ENCODE measurements around the gene KISS1. TPM values are rescaled to one million over a fixed set of nuclear protein-coding genes. Genes with fewer than 3 reads are reported as not detected.

KISS1 gene
- total and polyA plus RNA-seq, 2 of the 4 experiments (the other 2 are of a cell fraction): 11.7 to 27.3 TPM

DNA sequence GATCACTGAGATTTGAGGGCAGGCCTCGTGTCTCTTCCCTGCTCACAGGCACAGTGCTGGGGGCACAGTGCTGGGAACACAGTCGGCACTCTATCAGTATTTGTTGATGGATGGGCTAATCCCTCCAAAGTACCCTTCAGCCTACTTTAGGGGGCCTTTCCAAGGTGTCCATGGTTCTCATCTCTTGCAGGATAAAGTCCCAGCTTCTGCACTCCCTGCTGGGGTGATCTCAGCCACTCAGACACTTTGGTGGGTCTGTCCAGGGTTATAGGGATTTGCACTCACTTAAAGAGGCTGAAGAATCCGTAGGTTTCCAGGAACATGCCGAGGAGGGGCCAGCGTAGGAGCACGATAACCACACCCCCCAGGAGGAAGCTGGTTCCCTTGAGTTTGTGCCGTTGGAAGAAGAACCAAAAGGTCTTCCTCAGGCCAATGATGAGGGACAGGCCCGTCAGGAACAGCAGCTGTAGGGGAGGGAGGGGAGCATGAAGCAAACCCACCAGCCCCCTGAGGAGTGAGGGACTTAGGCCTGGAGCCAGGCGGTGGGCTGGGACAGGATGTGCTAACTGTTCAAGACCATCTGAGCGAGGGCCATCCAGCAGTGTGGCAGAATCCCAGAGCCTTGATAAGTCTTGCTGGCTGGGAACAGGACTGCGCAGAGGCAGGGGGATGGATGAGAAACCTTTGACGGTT, 5.2 kb upstream of the KISS1 start (continued):
- no peak for TF ChIP-seq RAD21 (IDR thresholded peaks at IDR 0.05; ENCODE audit: low read length)

DNA sequence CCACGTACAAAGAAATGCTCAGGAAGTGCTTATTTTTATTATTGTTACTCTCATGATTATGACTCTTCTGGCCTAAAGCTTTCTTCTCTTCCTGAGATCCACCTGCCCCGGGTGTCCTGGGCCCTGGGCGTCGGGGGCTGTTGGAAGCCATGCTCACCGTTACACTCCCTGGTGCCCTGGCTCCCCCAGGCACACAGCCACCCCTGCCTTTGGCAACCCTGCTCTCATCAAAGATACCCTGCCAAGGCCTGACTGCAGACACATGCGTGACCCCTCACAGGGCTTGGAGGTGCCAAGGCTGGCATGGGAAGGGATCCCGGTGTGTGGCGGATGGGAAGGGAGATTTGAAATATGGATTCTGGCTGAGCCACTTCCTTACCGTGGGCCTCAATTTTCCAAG, 3.3 kb upstream of the KISS1 start:
- 90% methylated on average over 4 of the region's 9 CpGs; no CpG with 5 or more reads in 1 of the 2 experiments for WGBS, 2 experiments (ENCODE audit: extremely low coverage in 2 of 2, insufficient read length in 1 of 2)
- Histone ChIP-seq H2AK5ac (ENCODE audit: low read depth, low read length) (peak overlapping the region; percentile 99), H3K27me3 (ENCODE audit: control insufficient read depth, insufficient read depth, low read length) (no peaks in the 10 kb centered on the region), H3K9ac (ENCODE audit: low read depth, low read length) (no peak overlapping the region), H3K27ac (ENCODE audit: insufficient read depth, low read length) (no peak overlapping the region; the same call in 1 of the 2 replicates), H4K20me1 (ENCODE audit: insufficient read depth, low read length) (no peaks in the 10 kb centered on the region), H4K91ac (ENCODE audit: insufficient read depth, low read depth, low read length) (peak overlapping the region; percentile 96), H3K9me3 (ENCODE audit: control insufficient read depth, insufficient read depth, low read length) (no peaks in the 10 kb centered on the region), H2AFZ (replicated peaks; ENCODE audit: low read length, poor library complexity) (peak overlapping the region; percentile 6), H3K4me2 (ENCODE audit: low read depth, low read length) (no peak overlapping the region), H3K79me1 (ENCODE audit: low read depth in 1 of 2, low read length in 2 of 2) (peaks cover 6 to 31% of the 10 kb centered on the region in 2 experiments; a peak in 3 of 4 replicates), H3K36me3 (ENCODE audit: control insufficient read depth, insufficient read depth, low read length) (no peaks in the 10 kb centered on the region), H4K5ac (ENCODE audit: low read depth, low read length) (peak overlapping the region; percentile 80; the same call in 1 of the 2 replicates), H2BK5ac (ENCODE audit: low read depth, low read length, poor library complexity, severe bottlenecking) (peak overlapping the region; percentile 92), H3K4ac (ENCODE audit: low read depth, low read length) (peak overlapping the region; percentile 98), H2BK15ac (ENCODE audit: low read depth, low read length) (peak overlapping the region; percentile 97), H2BK120ac (ENCODE audit: low read depth, low read length) (peak overlapping the region; percentile 99), H3K56ac (ENCODE audit: extremely low read depth, insufficient read depth, low read length) (no peak overlapping the region), H3K9me1 (ENCODE audit: insufficient read depth, low read length) (peaks cover 48% of the 10 kb centered on the region), H4K8ac (ENCODE audit: low read depth in 2 of 2, low read length in 2 of 2) (peak overlapping the region; percentile 85 to 92), H3K4me3 (ENCODE audit: insufficient read depth, low read depth, low read length) (no peak overlapping the region), H3K14ac (replicated peaks; ENCODE audit: low read depth, low read length) (peak overlapping the region; percentile 99), H3K23ac (ENCODE audit: low read depth, low read length) (peak overlapping the region; percentile 81; the same call in 1 of the 2 replicates), H2BK20ac (ENCODE audit: low read depth, low read length) (peak overlapping the region; percentile 99), H3K4me1 (ENCODE audit: control insufficient read depth, insufficient read depth, low read length) (peaks cover 34% of the 10 kb centered on the region), H2AK9ac (replicated peaks; ENCODE audit: low read depth, low read length, poor library complexity) (no peak overlapping the region), H3K18ac (ENCODE audit: low read depth, low read length) (peak overlapping the region; percentile 56; the same call in 1 of the 2 replicates)
- no peak for ATAC-seq (ENCODE audit: low read depth)
- ChIA-PET POLR2A (ENCODE audit: unreplicated experiment) (no interaction called here), CTCF (interaction anchor here (0.6 to 2.6 kb wide), 2 partner anchors 7 to 328 kb away, joined by 3 to 16 read pairs; no protein-coding TSS in a partner anchor)
- in situ Hi-C loops (cut with MboI; ENCODE audit: low sequenced_read_pairs): no loop called here
- BruUV-seq (replicated peaks): no TSS peak
- intact Hi-C loops (cut with micrococcal nuclease): no loop called here
- no peak for TF ChIP-seq MXI1 (IDR thresholded peaks at IDR 0.05; ENCODE audit: borderline replicate concordance, low read depth, low read length)
- no peak for TF ChIP-seq CTCF (conservative IDR thresholded peaks at IDR 0.05; ENCODE audit: low read depth, low read length)
- dilution Hi-C loops (cut with HindIII; ENCODE audit: low sequenced_read_pairs, unreplicated experiment): no loop called here
- DNase-seq: no peak

All from IMR-90 (cell line).